ENCODE results near the gene SPATA33.

DNA sequence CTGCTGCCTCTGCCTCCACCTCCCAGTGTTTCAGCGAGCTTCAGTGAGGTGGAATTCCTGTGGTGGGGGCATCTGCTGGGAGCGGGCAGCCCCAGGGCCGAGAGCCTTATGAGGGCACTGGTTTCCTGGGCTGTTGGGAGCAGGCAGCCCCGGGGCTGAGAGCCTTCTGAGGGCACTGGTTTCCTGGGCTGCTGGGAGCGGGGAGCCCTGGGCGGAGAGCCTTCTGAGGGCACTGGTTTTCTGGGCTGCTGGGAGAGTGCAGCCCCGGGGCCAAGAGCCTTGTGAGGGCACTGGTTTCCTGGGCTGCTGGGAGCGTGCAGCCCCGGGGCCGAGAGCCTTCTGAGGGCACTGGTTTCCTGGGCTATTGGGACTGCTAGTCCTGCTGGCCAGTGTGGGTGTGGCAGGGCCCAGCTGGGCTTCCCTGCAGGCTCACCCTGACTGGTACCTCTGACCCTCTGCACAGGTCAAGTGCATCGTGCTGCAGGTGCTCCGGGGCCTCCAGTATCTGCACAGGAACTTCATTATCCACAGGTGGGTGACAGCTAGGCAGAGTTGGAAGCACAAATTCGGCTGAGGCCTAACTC, 34.4 kb downstream of the SPATA33 start:
- TF ChIP-seq, protein P1, sequence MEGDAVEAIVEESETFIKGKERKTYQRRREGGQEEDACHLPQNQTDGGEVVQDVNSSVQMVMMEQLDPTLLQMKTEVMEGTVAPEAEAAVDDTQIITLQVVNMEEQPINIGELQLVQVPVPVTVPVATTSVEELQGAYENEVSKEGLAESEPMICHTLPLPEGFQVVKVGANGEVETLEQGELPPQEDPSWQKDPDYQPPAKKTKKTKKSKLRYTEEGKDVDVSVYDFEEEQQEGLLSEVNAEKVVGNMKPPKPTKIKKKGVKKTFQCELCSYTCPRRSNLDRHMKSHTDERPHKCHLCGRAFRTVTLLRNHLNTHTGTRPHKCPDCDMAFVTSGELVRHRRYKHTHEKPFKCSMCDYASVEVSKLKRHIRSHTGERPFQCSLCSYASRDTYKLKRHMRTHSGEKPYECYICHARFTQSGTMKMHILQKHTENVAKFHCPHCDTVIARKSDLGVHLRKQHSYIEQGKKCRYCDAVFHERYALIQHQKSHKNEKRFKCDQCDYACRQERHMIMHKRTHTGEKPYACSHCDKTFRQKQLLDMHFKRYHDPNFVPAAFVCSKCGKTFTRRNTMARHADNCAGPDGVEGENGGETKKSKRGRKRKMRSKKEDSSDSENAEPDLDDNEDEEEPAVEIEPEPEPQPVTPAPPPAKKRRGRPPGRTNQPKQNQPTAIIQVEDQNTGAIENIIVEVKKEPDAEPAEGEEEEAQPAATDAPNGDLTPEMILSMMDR (IDR thresholded peaks at IDR 0.05) = no peak
- TF ChIP-seq POLR2A (IDR thresholded peaks at IDR 0.05) = no peak

All from uterus (tissue), 2 donors.